Measurements from ENCODE around the gene FIP1L1.
"Not testable (repeated sequence)": the region's sequence is repeated elsewhere in the genome, so short reads cannot be mapped to it uniquely, and the experiment has no call there.

- TF ChIP-seq YY1 (IDR thresholded peaks at IDR 0.05; ENCODE audit: low read depth); CTCF (IDR thresholded peaks at IDR 0.05); RAD21 (IDR thresholded peaks at IDR 0.05; ENCODE audit: low read length): not testable (repeated sequence)
Measured at GRCh38 chr4:53340145-53340544, 37.3 kb upstream of the FIP1L1 start.
